NCI-H748 (cell line): ENCODE results near the gene CD99.
A peak's percentile ranks its signal among the peaks of the same experiment; 100 is the strongest.
"Not testable (repeated sequence)": the region's sequence is repeated elsewhere in the genome, so short reads cannot be mapped to it uniquely, and the experiment has no call there.

ENCODE experiments used
- DNase-seq: peaks from one replicate; lab custom pipeline; 2025; ENCODE audit not compliant: unreplicated experiment; lab: John Stamatoyannopoulos, UW

CD99 gene

DNA sequence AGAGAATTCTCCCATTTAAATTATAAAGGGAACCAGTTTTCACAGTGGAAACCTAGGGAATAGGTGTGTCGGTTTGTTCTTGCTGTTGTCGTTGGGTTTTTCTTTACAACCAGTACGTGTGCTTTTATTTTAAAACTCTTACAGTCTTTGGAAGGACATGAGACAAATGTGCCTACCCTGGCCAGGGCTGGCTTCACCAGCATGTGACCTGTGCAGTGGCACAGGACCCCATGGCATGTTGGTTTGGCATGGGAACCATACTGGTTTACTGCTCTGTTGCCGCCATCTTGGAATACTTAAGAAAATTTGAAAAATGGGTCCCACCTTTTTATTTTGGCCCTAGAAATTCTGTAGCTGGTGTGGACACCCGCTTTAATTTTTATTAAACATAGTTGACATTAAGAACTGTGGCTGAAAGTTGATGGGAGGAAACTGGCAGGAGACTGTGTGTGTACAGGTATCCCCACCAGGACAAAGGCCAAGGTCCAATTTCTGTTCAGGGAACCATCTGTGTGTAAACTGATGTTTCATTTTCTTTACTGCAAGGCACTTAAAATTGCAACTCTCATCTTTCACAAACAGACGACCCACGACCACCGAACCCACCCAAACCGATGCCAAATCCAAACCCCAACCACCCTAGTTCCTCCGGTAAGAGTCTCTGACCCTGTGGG, 28.8 kb downstream of the CD99 start:
- no peak for DNase-seq

DNA sequence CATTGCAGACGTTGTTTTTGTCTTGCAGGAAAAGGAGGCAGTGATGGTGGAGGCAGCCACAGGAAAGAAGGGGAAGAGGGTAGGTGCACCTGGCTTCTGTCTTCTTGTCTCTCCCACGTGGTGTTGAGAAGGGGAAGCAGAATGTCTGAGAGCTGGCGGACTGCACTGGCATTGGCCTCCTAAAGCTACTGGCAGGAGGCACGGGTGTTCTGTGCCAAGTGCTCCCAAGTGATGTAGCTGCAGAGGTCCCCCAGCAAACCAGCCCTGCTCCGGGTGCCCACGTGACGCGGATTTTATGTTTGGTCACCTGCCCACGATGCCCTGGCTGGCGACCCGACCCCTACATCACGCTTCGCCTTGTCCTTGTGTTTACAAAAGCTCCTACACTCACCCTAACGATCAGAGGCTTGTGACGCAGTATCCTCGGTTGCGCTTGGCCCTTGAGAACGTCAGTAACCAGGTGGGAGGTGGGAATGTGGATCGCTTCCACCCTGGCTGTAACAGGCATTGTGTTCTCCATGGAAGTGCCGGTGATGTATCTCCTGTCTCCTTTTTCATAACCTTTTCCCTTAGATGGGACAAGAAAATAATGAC, 32.3 kb downstream of the CD99 start:
- DNase-seq: no peak

DNA sequence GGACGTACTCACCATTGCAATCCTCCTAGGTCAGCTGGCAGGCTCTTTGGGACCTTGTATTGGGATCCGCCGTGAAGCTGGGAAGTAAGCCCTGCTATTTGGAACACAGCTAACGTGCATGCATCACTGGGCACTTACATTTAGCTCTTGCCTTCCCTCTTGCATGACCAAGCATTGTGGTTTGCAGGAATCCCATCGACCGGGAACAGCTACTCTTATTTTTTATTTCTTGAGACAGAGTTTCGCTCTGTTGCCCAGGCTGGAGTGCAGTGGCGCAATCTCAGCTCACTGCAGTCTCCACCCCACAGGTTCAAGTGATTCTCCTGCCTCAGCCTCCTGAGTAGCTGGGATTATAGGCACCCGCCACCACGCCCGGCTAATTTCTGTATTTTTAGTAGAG, 36.2 kb downstream of the CD99 start:
- not testable (repeated sequence) for DNase-seq

DNA sequence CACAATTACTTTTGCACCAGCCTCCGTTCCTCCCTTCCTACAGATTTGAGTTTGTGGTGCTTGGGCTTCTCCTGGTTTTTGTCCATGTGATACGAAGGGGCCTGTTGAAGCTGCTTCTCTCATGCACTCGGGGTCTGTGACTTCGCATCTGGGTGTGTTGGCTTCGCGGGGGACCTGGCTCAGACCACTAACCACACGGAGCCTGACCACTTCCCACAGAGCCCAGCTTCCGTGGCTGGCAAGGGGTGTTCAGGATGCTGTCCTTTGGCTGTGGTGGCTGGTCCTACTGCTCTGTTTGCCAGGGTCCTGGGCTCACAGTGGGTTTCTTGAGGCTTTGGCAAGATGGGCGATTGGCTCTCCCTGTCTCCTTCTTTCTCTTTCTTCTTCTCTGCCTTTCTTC, 41.0 kb downstream of the CD99 start:
- DNase-seq: no peak

DNA sequence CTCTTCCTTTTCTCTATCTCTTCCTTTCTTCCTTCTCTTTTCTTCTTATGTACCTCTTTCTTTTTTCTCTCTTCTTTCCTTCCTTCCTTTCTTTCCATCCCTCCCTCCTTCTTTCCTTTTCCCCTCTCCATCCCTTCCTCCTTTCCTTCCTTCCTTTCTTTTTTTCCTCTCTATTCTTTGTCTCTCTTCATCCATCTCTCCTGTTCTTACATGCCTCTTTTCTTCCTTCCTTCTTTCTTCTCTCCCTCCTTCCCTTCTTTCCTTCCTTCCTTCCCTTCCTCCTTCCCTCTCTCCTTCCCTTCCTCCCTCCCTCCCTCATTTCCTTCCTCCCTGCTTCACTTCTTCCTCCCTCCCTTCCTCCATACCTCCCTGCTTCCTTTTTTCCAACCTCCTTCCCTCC, 41.6 kb downstream of the CD99 start:
- no peak for DNase-seq

DNA sequence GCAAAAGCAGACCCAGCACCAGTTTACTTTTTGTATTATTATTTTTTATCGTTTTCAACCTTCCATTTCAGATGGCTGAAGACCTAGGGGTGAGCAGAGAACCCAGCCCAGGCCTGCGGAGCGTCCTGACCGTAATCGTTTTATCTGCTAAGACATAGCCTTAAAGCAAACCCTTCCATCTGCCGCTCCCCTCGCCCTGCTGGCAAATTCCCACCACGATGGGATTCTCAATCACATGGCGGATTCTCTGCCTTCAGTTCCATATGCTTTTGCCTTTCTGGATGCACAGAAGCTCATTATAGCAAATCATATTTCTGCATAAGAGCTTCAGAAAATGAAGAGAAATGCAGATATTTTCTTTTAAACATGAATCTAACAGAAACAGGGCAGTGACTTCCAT, 42.2 kb downstream of the CD99 start:
- DNase-seq: no peak

DNA sequence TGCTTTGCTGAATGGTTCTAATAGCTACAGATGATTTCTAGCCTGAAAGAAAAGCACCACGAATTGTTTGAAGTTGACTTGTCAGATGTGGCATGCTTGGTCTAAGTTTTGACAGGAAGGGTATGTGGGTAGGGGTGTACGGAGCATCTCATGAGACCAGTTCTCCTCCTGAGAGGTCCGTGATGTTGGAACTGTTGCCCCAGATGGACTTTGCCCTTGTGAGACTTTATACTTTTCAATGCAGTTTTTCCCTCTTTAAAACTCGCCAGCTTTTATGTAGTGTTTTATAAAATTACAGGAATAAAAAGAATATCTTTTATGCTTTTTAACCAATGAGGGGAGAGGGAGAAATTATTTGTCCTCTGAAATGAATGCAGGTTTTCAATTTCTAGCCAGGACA, 44.2 kb downstream of the CD99 start:
- DNase-seq: no peak

DNA sequence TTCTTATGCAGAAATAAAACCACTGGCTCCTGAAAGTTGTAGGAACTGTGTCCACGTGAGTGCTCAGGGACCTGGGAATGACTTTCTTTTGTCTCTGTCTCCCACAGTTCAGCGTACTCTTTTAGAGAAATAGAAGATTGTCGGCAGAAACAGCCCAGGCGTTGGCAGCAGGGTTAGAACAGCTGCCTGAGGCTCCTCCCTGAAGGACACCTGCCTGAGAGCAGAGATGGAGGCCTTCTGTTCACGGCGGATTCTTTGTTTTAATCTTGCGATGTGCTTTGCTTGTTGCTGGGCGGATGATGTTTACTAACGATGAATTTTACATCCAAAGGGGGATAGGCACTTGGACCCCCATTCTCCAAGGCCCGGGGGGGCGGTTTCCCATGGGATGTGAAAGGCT, 49.6 kb downstream of the CD99 start:
- no peak for DNase-seq

DNA sequence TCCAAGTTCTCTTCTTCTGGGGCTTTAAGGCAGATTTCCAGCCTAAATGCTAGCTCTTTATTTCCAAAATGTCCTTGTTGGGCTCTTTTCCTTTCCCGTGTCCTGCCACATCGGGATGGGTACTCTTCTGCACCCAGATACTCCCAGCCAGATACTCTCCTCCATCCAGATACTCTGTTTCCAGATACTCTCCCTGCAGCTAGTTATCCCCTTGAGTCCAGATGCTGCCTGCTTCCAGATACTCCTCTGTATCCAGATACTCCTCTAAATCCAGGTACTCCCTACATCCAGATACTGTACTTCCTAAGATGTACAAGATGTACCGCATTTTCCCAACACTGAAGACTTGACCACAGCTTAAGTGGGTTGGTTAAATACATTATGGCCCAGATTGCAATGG, 50.3 kb downstream of the CD99 start:
- no peak for DNase-seq

DNA sequence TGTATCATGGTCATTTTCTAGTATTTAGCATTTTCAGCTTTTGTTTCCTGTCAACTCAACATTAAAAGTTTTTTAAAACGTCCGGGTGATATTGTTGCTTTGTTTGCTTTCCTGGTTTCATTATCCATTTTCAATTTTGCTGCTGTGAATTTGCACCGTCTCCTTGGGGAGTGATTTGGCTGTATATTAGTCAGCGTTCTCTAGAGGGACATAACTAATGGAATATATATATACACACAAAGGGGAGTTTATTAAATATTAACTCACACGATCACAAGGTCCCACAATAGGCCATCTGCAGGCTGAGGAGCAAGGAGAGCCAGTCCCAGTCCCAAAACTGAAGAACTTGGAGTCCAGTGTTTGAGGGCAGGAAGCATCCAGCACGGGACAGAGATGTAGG, 55.2 kb downstream of the CD99 start:
- not testable (repeated sequence) for DNase-seq

DNA sequence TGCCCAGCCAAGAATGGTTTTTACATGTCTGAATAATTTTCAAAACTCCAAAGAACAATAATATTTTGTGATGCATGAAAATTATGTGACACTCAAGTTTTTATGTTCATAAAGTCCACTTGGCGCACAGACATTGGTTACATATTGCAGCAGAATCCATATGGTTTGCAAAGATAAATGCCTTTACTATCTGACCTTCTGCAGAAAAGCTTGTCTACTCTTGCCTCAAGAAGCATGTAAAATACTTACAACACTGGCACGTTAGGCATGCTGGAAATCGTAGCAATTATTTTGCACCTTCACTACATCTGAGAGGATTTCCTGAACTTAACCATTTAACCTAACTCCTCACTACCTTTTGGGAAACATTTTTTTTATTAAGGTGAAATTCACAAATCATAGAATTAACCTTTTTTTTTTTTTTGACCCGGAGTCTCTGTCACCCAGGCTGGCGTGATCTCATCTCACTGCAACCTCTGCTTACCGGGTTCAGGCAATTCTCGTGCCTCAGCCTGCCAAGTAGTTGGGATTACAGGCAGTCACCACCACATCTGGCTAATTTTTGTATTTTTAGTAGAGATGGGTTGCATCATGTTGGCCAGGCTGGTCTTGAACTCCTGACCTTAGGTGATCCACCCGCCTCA, 57.2 kb downstream of the CD99 start:
- no peak for DNase-seq

DNA sequence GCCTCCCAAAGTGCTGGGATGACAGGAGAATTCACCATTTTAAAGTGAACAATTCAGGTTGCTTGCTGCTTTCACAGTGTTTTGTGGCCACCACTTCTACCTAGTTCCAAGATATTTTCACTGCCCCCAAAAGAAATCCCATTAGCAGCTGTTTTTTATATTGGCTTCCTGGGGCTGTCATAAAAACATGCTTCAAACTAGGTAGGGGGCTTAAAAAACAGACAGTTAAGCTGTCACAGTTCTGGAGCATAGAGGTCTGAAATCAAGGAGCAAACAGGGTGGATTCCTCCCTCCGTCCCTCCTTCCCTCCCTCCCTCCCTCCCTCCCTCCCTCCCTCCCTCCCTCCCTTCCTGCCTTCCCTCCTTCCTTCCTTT, 57.7 kb downstream of the CD99 start:
- DNase-seq: no peak

DNA sequence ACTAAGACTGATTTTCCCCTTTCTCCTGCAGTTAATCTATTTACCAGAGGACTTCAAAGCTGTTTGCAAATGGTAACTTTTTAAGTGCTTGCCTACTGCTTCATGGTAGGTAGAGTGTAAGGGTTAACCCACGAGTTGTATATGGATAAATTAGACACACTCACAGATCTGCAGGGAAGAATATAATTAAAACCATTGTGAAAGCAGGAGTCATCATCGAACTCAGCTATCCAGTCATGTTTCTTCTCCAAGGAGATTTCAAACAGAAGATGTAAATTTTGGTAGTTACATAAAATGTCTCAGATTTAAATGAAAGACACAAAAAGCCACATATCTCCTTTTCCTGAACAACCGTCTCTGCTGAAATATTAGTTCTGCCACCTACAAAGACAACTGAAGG, 60.2 kb downstream of the CD99 start:
- DNase-seq: no peak

DNA sequence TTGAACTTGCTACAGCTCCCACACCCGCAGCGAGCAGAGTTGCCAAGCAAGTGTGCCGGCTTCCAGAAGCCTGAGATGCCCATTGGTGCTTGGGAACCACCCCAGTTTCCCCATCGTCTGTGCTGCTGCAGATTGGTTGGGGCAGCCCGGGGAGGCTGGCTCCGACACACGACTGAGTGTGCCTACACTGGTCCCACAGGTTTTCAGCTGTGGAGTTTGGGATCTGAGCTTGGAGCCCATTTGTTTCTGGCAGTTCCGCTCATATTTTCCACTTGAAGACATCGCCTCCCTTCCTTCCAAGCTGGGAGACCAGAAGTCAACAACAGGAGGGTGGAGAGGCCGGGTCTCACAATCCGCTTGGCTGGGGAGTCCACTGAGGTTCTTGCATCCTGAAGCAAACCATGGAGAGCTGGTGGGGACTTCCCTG, 60.8 kb downstream of the CD99 start, which contains the start of gene XG:
XG (plus strand) TSS at position 167 of the 427 bp plus-strand sequence; CDS start at position 402, 235 bp downstream.
- not testable (repeated sequence) for DNase-seq

DNA sequence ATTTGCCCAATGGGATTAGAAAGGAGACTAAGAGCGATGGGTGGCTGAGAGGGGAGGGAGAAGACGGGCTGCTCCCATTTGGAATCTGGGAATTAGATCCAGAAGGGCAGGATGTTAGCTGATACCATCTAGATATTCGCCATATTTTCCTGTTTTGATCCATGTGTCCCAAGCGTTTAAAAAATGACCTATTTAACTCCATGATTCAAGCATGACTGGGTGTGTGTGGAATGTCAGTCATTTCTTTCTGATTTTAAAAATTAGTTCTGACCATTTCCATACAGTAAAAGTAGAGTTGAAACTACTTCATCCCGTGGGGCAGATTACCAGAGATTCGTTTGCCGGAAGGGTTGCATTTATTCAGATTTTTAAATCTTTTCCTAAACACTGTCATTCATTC, 61.3 kb downstream of the CD99 start:
- not testable (repeated sequence) for DNase-seq

DNA sequence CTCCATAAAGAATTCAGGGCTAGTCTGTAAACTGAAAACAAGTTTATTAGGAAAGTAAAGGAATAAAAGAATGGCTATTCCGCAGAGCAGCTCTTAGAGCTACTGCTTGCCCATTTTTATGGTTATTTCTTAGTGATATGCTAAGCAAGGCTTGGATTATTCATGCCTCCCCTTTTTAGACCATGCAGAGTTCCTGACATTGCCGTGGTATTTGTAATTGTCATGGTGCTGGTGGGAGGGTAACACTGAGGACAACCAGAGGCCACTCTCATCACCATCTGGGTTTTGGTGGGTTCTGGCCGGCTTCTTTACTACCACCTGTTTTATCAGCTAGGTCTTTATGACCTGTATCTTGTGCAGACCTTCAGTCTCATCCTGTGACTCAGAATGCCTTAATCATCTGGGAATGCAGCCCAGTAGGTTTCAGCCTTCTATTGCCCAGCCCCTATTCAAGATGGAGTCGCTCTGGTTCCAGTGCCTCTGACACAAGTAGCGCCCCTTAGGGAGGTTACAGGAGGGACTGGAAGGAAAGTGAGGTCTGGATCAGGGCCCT, 64.1 kb downstream of the CD99 start:
- DNase-seq: not testable (repeated sequence)

DNA sequence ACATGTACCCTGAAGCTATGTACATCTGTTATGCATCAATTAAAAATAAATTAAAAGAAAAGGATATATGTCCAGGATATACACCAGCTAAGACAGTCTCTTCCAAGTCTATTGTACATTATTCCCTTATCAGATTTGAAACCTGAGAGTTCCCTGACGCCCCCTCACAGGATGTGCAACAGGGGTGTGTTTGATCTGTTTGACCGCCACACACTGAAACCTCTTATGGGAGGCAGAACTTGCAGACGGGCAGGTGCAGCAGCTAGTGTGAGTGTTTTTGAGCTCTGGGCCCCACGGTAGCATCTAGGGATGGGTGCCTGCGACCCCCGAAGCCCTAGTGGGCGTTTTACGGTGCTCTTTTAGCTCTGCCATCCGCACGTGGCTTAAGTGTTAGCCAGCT, 65.5 kb downstream of the CD99 start:
- peak; percentile 68 for DNase-seq

DNA sequence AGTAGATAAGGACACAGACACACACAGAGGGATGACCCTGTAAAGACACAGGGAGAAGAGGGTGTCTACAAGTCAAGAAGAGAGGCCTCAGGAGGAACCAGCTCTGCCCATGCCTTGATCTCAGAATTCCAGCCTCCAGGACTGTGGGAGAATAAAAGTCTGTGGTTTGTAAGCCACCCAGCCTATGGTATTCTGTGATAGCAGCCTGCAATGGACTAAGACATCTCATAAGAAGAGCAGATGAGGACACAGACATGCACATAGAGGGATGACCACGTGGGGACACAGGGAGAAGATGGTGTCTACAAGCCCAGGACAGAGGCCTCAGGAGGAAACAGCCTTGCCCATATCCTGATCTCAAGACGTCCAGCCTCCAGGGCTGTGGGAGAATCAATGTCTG, 70.2 kb downstream of the CD99 start:
- no peak for DNase-seq

DNA sequence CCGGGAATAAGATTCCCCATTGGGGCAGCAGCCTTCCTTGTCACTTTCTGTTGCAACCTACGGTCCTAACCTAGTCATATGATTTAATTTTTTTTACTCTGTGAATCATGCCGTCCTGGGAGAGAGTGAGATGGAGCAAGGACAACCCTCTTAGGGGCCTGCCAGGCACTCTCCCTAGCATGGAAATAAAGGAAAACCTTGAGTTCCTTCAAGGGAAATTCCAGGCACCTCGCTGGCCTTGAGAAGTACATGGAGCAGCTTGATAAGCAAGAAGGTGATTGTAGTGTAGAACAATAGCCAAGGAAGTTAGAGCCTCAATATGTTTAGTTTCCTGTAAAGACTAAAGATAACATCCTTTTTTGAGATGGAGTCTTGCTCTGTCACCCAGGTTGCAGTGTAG, 71.6 kb downstream of the CD99 start:
- not testable (repeated sequence) for DNase-seq

DNA sequence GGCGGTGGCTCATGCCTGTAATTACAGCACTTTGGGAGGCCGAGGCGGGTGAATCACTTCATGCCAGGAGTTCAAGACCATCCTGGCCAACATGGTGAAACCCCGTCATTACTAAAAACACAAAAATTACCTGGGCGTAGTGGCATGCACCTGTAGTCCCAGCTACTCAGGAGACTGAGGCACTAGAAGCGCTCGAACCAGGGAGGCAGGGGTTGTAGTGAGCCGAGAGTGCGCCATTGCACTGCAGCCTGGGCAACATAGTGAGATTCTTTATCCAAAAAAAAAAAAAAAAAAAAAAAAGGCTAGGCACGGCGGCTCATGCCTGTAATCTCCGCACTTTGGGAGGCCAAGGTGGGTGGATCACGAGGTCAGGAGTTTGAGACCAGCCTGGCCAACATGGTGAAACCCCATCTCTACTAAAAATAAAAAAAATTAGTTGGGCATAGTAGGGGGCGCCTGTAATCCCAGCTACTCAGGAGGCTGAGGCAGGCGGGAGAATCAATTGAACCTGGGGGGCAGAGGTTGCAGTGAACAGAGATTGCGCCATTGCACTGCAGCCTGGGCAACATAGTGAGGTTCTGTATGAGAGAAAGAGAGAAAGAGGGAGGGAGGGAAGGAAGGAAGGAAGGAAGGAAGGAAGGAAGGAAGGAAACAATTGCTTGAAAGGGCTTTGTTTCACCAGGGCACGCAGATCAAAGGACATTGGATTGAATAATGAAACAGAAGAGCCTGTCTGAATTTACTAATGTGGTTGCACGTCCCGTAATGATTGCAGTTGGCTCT, 73.9 kb downstream of the CD99 start:
- not testable (repeated sequence) for DNase-seq

DNA sequence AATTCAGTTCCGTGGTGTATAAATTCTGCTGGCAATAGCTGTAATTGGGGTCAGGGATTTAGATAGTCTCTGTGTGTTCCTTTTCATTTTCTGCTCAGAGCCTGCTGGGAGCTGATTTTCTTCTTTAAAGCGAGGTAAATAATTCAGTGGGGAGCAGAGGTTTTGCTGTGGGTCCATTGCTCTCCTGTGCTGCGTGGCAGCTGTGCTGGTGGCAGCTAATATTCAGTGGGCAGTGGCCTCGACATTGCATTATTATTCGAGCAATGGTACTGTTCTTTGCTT, 74.4 kb downstream of the CD99 start:
- DNase-seq: no peak

DNA sequence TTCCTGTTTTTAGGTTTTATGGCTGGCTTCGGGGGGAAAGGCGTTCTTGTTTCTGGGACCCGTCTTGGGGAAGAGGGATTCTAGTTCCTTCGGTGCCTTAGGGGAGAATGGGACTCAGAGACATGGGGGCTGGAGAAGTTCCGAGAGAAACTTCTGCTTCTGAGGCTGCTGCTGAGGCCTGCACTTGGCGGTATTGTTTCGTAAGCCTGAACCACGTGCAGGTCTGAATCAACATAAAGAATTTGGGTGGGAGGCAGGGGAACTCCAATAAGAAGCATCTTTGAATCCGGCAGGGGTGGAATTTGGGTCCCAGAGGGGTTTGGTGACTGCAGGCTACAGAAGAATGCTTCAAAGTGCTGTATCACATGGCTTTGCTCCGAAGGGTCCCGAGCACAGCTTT, 75.8 kb downstream of the CD99 start:
- no peak for DNase-seq
